H1 (cell line): ENCODE results near the gene THBD. TPM values are rescaled to one million over a fixed set of nuclear protein-coding genes. Genes with fewer than 3 reads are reported as not detected.

Source experiments
- CTCF ChIA-PET: fragments of 300-600 bp; sonication (Branson Sonifier 250); formaldehyde crosslinking; loops from one replicate; lab custom pipeline; 2021; ENCODE audit not compliant: partially characterized antibody; lab: Charles Lee
- POLR2A ChIA-PET: fragments of 300-600 bp; sonication (Branson Sonifier 250); formaldehyde crosslinking; loops from one replicate; lab custom pipeline; 2021; ENCODE audit warnings: inconsistent platforms; ENCODE audit not compliant: partially characterized antibody; lab: Charles Lee
- DNase-seq, 2 experiments: peaks; one replicate each; pipeline versions ENCODE4 v3.0.0 to v3.0.0-alpha.2; 2010 to 2022; ENCODE audit warnings: low spot score in 2 of 2, low read depth in 1 of 2, mixed read lengths in 1 of 2
- FAIRE-seq: peaks from 2 replicates; lab custom pipeline; 2011; peaks lifted over from hg19 to GRCh38; lab: Jason Lieb, UNC
- H2AFZ ChIP-seq: 2 replicates; pipeline ENCODE4 v1.8.1; 2012; ENCODE audit warnings: low read length, inconsistent platforms
- H2AK5ac ChIP-seq: 2 replicates; pipeline ENCODE4 v1.6.1; 2013; ENCODE audit warnings: low read depth, low read length
- H2BK120ac ChIP-seq: replicated peaks from 2 replicates; pipeline ENCODE3; 2013; ENCODE audit warnings: low read depth, low read length, inconsistent platforms
- H2BK12ac ChIP-seq: 2 replicates; pipeline ENCODE4 v1.6.1; 2013; ENCODE audit warnings: low read depth, low read length
- H2BK15ac ChIP-seq: 2 replicates; pipeline ENCODE4 v1.6.1; 2013; ENCODE audit warnings: low read length
- H2BK20ac ChIP-seq: 2 replicates; pipeline ENCODE4 v1.6.1; 2013; ENCODE audit warnings: low read length
- H2BK5ac ChIP-seq: 2 replicates; pipeline ENCODE4 v1.6.1; 2013; ENCODE audit warnings: low read depth, low read length
- H3K14ac ChIP-seq: 2 replicates; pipeline ENCODE4 v1.6.1; 2013; ENCODE audit warnings: inconsistent platforms; ENCODE audit not compliant: insufficient read length
- H3K18ac ChIP-seq: 2 replicates; pipeline ENCODE4 v1.6.1; 2013; ENCODE audit warnings: low read length; ENCODE audit errors: extremely low read depth
- H3K23ac ChIP-seq: 2 replicates; pipeline ENCODE4 v1.6.1; 2013; ENCODE audit warnings: inconsistent platforms; ENCODE audit not compliant: insufficient read length
- H3K23me2 ChIP-seq: 2 replicates; pipeline ENCODE4 v1.6.1; 2013; ENCODE audit warnings: low read depth, low read length
- H3K27ac ChIP-seq: 2 replicates; pipeline ENCODE4 v1.6.1; 2011; ENCODE audit warnings: low read depth, low read length, inconsistent platforms
- H3K27me3 ChIP-seq, 4 experiments: replicated peaks in 1 of 4; 1 replicate in 1 of 4; 2 replicates in 3 of 4; pipeline versions ENCODE4 v1.6.1 to v1.8.1; 2011 to 2013; ENCODE audit warnings: low read length in 3 of 4, mild to moderate bottlenecking in 3 of 4, inconsistent platforms in 2 of 4, mixed read lengths in 2 of 4, moderate library complexity in 1 of 4; ENCODE audit not compliant: control insufficient read depth in 3 of 4, insufficient read depth in 3 of 4; ENCODE audit errors: extremely low read depth in 1 of 4
- H3K36me3 ChIP-seq, 4 experiments: 2 replicates each; pipeline versions ENCODE4 v1.6.1 to v1.8.1; 2011 to 2013; ENCODE audit warnings: mild to moderate bottlenecking in 4 of 4, low read length in 3 of 4, moderate library complexity in 2 of 4, control low read depth in 1 of 4, inconsistent platforms in 1 of 4; ENCODE audit not compliant: insufficient read depth in 4 of 4, control insufficient read depth in 2 of 4
- H3K4ac ChIP-seq: replicated peaks from 2 replicates; pipeline ENCODE3; 2013; ENCODE audit warnings: low read length, low read depth, mixed read lengths, inconsistent platforms; ENCODE audit not compliant: insufficient read length
- H3K4me1 ChIP-seq, 4 experiments: replicated peaks in 1 of 4; 1 replicate in 1 of 4; 2 replicates in 3 of 4; pipeline versions ENCODE4 v1.6.1 to v1.8.1; 2011 to 2013; ENCODE audit warnings: low read length in 3 of 4, inconsistent platforms in 2 of 4, mixed read lengths in 1 of 4; ENCODE audit not compliant: insufficient read depth in 4 of 4, control insufficient read depth in 3 of 4
- H3K4me2 ChIP-seq, 2 experiments: 2 replicates each; pipeline versions ENCODE4 v1.6.1 to v1.8.1; 2011 to 2013; ENCODE audit warnings: low read depth in 2 of 2, low read length in 2 of 2, control low read depth in 1 of 2, inconsistent platforms in 1 of 2, mild to moderate bottlenecking in 1 of 2; ENCODE audit not compliant: insufficient read depth in 1 of 2
- H3K4me3 ChIP-seq, 4 experiments: fragments of 200-600, 300-600 bp in 1 of 4; sonication (generic), shearing (Covaris generic), sonication (Bioruptor Twin) in 1 of 4; 2 replicates each; pipeline versions ENCODE4 v1.5.1 to v1.8.1; 2011 to 2016; ENCODE audit warnings: low read length in 4 of 4, low read depth in 3 of 4, control low read depth in 2 of 4, inconsistent platforms in 2 of 4, mild to moderate bottlenecking in 2 of 4, mixed read lengths in 1 of 4, moderate library complexity in 1 of 4; ENCODE audit not compliant: insufficient read depth in 2 of 4; ENCODE audit errors: extremely low read depth in 1 of 4
- H3K56ac ChIP-seq: replicated peaks from 2 replicates; pipeline ENCODE3; 2013; ENCODE audit warnings: low read depth, mild to moderate bottlenecking, mixed read lengths, low read length, inconsistent platforms; ENCODE audit not compliant: insufficient read length
- H3K79me1 ChIP-seq: 2 replicates; pipeline ENCODE4 v1.6.1; 2013; ENCODE audit warnings: low read depth, low read length, control low read depth
- H3K79me2 ChIP-seq, 2 experiments: 2 replicates each; pipeline versions ENCODE4 v1.6.1 to v1.8.1; 2012 to 2013; ENCODE audit warnings: low read length in 2 of 2, mild to moderate bottlenecking in 2 of 2, inconsistent platforms in 1 of 2; ENCODE audit not compliant: insufficient read depth in 2 of 2, control insufficient read depth in 1 of 2
- H3K9ac ChIP-seq, 4 experiments: replicated peaks in 1 of 4; 1 replicate in 1 of 4; 2 replicates in 3 of 4; pipeline versions ENCODE4 v1.6.1 to v1.8.1; 2011 to 2013; ENCODE audit warnings: low read depth in 3 of 4, low read length in 3 of 4, control low read depth in 2 of 4, mild to moderate bottlenecking in 2 of 4, moderate library complexity in 2 of 4, inconsistent platforms in 1 of 4; ENCODE audit errors: extremely low read depth in 1 of 4
- H3K9me3 ChIP-seq, 2 experiments: 2 replicates each; pipeline versions ENCODE4 v1.6.1 to v1.8.1; 2012 to 2013; ENCODE audit warnings: mild to moderate bottlenecking in 2 of 2, moderate library complexity in 2 of 2, control low read depth in 1 of 2, inconsistent platforms in 1 of 2, low read depth in 1 of 2, low read length in 1 of 2, mixed read lengths in 1 of 2; ENCODE audit not compliant: insufficient read depth in 2 of 2
- H4K20me1 ChIP-seq, 2 experiments: replicated peaks in 1 of 2; 2 replicates each; pipeline versions ENCODE3 to v1.8.1; 2011 to 2013; ENCODE audit warnings: inconsistent platforms in 2 of 2, low read length in 2 of 2, mild to moderate bottlenecking in 1 of 2; ENCODE audit not compliant: insufficient read depth in 2 of 2, control insufficient read depth in 1 of 2
- H4K5ac ChIP-seq: 2 replicates; pipeline ENCODE4 v1.6.1; 2013; ENCODE audit warnings: low read length, low read depth, mixed read lengths, inconsistent platforms; ENCODE audit not compliant: insufficient read length
- H4K8ac ChIP-seq: 2 replicates; pipeline ENCODE4 v1.8.0; 2013; ENCODE audit warnings: mild to moderate bottlenecking, moderate library complexity, low read length, inconsistent platforms; ENCODE audit not compliant: insufficient read depth; ENCODE audit errors: extremely low read depth
- H4K91ac ChIP-seq: replicated peaks from 2 replicates; pipeline ENCODE3; 2013; ENCODE audit warnings: low read length, mixed read lengths, inconsistent platforms; ENCODE audit not compliant: insufficient read length
- CBX5 ChIP-seq: fragments of 300-800, 300-1000 bp; sonication (generic); IDR thresholded peaks from 2 replicates; pipeline ENCODE4 v1.7.1; 2016; ENCODE audit warnings: antibody characterized with exemption, low read length, low read depth
- CBX8 ChIP-seq: fragments of 300-800, 300-1000 bp; sonication (generic); IDR thresholded peaks from 2 replicates; pipeline ENCODE4 v1.7.1; 2016; ENCODE audit warnings: low read depth, low read length, borderline replicate concordance
- CEBPB ChIP-seq: IDR thresholded peaks from 2 replicates; pipeline ENCODE4 v1.6.1; 2012; ENCODE audit warnings: low read depth, low read length
- JUN ChIP-seq: IDR thresholded peaks from 2 replicates; pipeline ENCODE4 v1.6.1; 2011; ENCODE audit warnings: low read depth, mild to moderate bottlenecking, improper control_type of control experiment, low read length
- KDM4A ChIP-seq: IDR thresholded peaks from one replicate; pipeline ENCODE4 v1.7.1; 2012; ENCODE audit warnings: low read depth, mild to moderate bottlenecking, moderate library complexity, low read length, inconsistent platforms; ENCODE audit not compliant: severe bottlenecking
- RAD21 ChIP-seq, 2 experiments: IDR thresholded peaks in 1 of 2; conservative IDR thresholded peaks in 1 of 2; 2 replicates each; pipeline ENCODE4 v1.6.1; 2011; ENCODE audit warnings: low read depth in 2 of 2, low read length in 2 of 2, improper control_type of control experiment in 1 of 2, inconsistent platforms in 1 of 2, mild to moderate bottlenecking in 1 of 2, moderate library complexity in 1 of 2
- SAP30 ChIP-seq: fragments of 300-600 bp; sonication (generic); IDR thresholded peaks from 2 replicates; pipeline ENCODE4 v1.7.1; 2012; ENCODE audit warnings: low read length, moderate library complexity, mild to moderate bottlenecking, inconsistent platforms; ENCODE audit not compliant: insufficient read depth, insufficient replicate concordance
- SIX5 ChIP-seq: IDR thresholded peaks from 2 replicates; pipeline ENCODE4 v1.6.1; 2011; ENCODE audit warnings: mild to moderate bottlenecking, low read depth, low read length
- SP4 ChIP-seq: IDR thresholded peaks from 2 replicates; pipeline ENCODE4 v1.6.1; 2012; ENCODE audit warnings: low read length, inconsistent platforms
- TAF7 ChIP-seq: optimal IDR thresholded peaks from 2 replicates; pipeline ENCODE3; 2011; ENCODE audit warnings: low read depth, mild to moderate bottlenecking, inconsistent platforms, low read length, moderate library complexity, borderline replicate concordance
- ZNF274 ChIP-seq: IDR thresholded peaks from 2 replicates; pipeline ENCODE4 v1.7.0; 2012; ENCODE audit warnings: low read length, borderline replicate concordance; ENCODE audit errors: extremely low read depth
- WGBS, 2 experiments: shearing (Covaris generic) in 1 of 2; methylation state at CpG; one replicate each; pipeline versions ENCODE4 v1.1.6 to v1.1.7; 2013 to 2015; ENCODE audit warnings: low lambda C conversion rate in 2 of 2, mixed read lengths in 2 of 2, inconsistent platforms in 1 of 2, low coverage in 1 of 2, missing lambda C conversion rate in 1 of 2; ENCODE audit not compliant: insufficient replicate concordance in 2 of 2, insufficient coverage in 1 of 2, insufficient read length in 1 of 2; ENCODE audit errors: extremely low coverage in 1 of 2, missing lambda C conversion rate in 1 of 2; 5-methylcytosine and 5-hydroxymethylcytosine counted together
- polyA plus RNA-seq, 7 experiments: library from polyadenylated mRNA; depleted of rRNA in 3 of 7; stranded (reverse) in 5 of 7; unstranded in 2 of 7; fragments of >200 nt in 5 of 7; fragments of 200-250 nt in 2 of 7; gene quantifications; 1 replicate in 5 of 7; 2 replicates in 1 of 7; 4 replicates in 1 of 7; pipeline versions ENCODE4 v1.2.1 to v1.2.3, GENCODE V29; 2011 to 2013; ENCODE audit warnings: missing spikeins in 2 of 7, mixed read lengths in 2 of 7
- total RNA-seq: library from RNA; stranded (reverse); fragmentation: NEBNext Ultra II Directional; extraction: Animal tissue kit (Norgen Biotek cat#: 25700); gene quantifications from 2 replicates; pipeline ENCODE4 v1.2.1, GENCODE V29; 2021

Gene THBD
- total and polyA plus RNA-seq, 2 of the 8 experiments (the other 6 are each of a cell fraction or from before 2014, with no cell fraction given), result 0.21 to 0.43 TPM

DNA sequence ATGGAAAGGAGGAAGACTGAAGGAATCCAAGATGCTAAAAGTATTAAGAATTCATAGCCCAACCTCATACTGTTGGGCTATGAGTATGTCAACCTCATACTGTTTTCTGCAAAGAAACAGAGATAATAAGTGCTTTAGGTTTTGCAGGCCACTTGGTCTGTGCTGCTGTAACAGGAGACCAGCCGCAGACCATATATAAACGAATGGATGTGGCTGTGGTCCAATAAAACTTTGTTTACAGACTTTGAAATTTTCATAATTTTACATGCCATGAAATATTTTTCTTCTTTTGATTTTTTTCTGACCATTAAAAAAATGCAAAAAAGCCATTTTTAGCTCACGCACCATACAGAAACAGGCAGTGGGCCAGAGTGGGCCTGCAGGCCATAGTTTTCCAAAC lies 13.7 kb upstream of the THBD start:
- Histone ChIP-seq H3K23ac (no peak overlapping the region), H2BK15ac (no peak overlapping the region), H2AFZ (no peak overlapping the region), H3K9ac (no peak overlapping the region), H3K4ac (no peak overlapping the region), H4K5ac (no peak overlapping the region), H2BK12ac (peak overlapping the region; percentile 4; the same call in 1 of the 2 replicates), H3K79me1 (no peaks in the 10 kb centered on the region), H2BK20ac (peak overlapping the region; percentile 29), H3K36me3 (no peaks in the 10 kb centered on the region), H3K4me3 (no peak overlapping the region), H2AK5ac (0 out of 2 replicates have a peak overlapping the region, but pooled peaks have one; percentile 19), H3K14ac (no peak overlapping the region), H4K91ac (no peak overlapping the region)
- DNase-seq, result no peak
- TF ChIP-seq TAF7 (no peak), CEBPB (no peak), KDM4A (no peak), SP4 (no peak), SIX5 (no peak), JUN (no peak), CBX8 (no peak), SAP30 (no peak), ZNF274 (no peak), CBX5 (no peak), RAD21 (IDR thresholded peaks at IDR 0.05 in 1 of 2, conservative IDR thresholded peaks at IDR 0.05 in 1 of 2; ENCODE audit: low read depth in 2 of 2, low read length in 2 of 2) (no peak)
- TF ChIP-seq, all 59 proteins: peak for 0
- no peak for FAIRE-seq
- H3K27ac ChIP-seq, result no peak overlapping the region
- no peak overlapping the region for H4K8ac ChIP-seq
- peaks cover 0 to 9% (median 4%) of the 10 kb centered on the region in 4 experiments; a peak in 5 of 7 replicates for H3K4me1 ChIP-seq
- H2BK5ac ChIP-seq, result no peak overlapping the region; the same call in 1 of the 2 replicates
- no peaks in the 10 kb centered on the region for H3K9me3 ChIP-seq
- no peak overlapping the region for H2BK120ac ChIP-seq
- CTCF ChIA-PET, result interaction anchor here (1.1 to 11.7 kb wide), 11 partner anchors 10 to 278 kb away, joined by 3 to 90 read pairs (median 6); partner anchors contain the start of gene THBD
- 82% methylated on average over 3 of the region's 3 CpGs; no CpG with 5 or more reads in 1 of the 2 experiments for WGBS, 2 experiments
- no peak overlapping the region for H3K56ac ChIP-seq
- no peaks in the 10 kb centered on the region for H3K27me3 ChIP-seq
- no peak overlapping the region for H3K18ac ChIP-seq
- H3K23me2 ChIP-seq, result no peaks in the 10 kb centered on the region
- no peaks in the 10 kb centered on the region for H4K20me1 ChIP-seq
- peak overlapping the region in 1 of 2 experiments; percentile 9; a peak in 1 of 4 replicates for H3K4me2 ChIP-seq
- H3K79me2 ChIP-seq, result no peaks in the 10 kb centered on the region
- POLR2A ChIA-PET, result no interaction called here
